Mesenchymal stem cell (in vitro differentiated cells and primary cell): ENCODE measurements around the gene EIF3B.
"Not testable (repeated sequence)": the region's sequence is repeated elsewhere in the genome, so short reads cannot be mapped to it uniquely, and the experiment has no call there.

Experiments
- DNase-seq: peaks from one replicate; pipeline ENCODE4 v3.0.0-alpha.2; 2013
- H2AFZ ChIP-seq: one replicate; pipeline ENCODE4 v1.6.1; 2013; ENCODE audit warnings: low read depth, mild to moderate bottlenecking, control low read depth, inconsistent platforms, low read length, moderate library complexity
- H2AK5ac ChIP-seq: 2 replicates; pipeline ENCODE4 v1.6.1; 2013; ENCODE audit warnings: low read length, moderate library complexity, mild to moderate bottlenecking, inconsistent platforms; ENCODE audit not compliant: severe bottlenecking
- H2BK120ac ChIP-seq: one replicate; pipeline ENCODE4 v1.6.1; 2013; ENCODE audit warnings: low read depth, mild to moderate bottlenecking, inconsistent platforms, low read length, moderate library complexity
- H2BK12ac ChIP-seq, 2 experiments: one replicate each; pipeline ENCODE4 v1.6.1; 2013; ENCODE audit warnings: inconsistent platforms in 2 of 2, low read length in 2 of 2, mild to moderate bottlenecking in 2 of 2, moderate library complexity in 2 of 2, control low read depth in 1 of 2
- H2BK15ac ChIP-seq: one replicate; pipeline ENCODE4 v1.6.1; 2013; ENCODE audit warnings: mild to moderate bottlenecking, low read depth, inconsistent platforms; ENCODE audit not compliant: poor library complexity, severe bottlenecking
- H2BK5ac ChIP-seq: 2 replicates; pipeline ENCODE4 v1.6.1; 2013; ENCODE audit warnings: low read depth, mild to moderate bottlenecking, low read length, control low read depth, inconsistent platforms; ENCODE audit not compliant: poor library complexity, severe bottlenecking
- H3K14ac ChIP-seq, 2 experiments: one replicate each; pipeline ENCODE4 v1.6.1; 2013; ENCODE audit warnings: inconsistent platforms in 2 of 2, low read length in 2 of 2, control low read depth in 1 of 2, mild to moderate bottlenecking in 1 of 2, moderate library complexity in 1 of 2
- H3K18ac ChIP-seq, 2 experiments: one replicate each; pipeline ENCODE4 v1.6.1; 2013; ENCODE audit warnings: inconsistent platforms in 2 of 2, low read length in 2 of 2, control low read depth in 1 of 2, low read depth in 1 of 2, mild to moderate bottlenecking in 1 of 2
- H3K23ac ChIP-seq, 2 experiments: one replicate each; pipeline ENCODE4 v1.6.1; 2013; ENCODE audit warnings: inconsistent platforms in 2 of 2, low read length in 2 of 2, mild to moderate bottlenecking in 2 of 2, moderate library complexity in 2 of 2, control low read depth in 1 of 2
- H3K27ac ChIP-seq: 2 replicates; pipeline ENCODE4 v1.5.1; 2013; ENCODE audit warnings: mild to moderate bottlenecking, moderate library complexity, low read length, control low read depth, inconsistent platforms; ENCODE audit not compliant: poor library complexity, severe bottlenecking
- H3K27me3 ChIP-seq, 2 experiments: 2 replicates each; pipeline versions ENCODE4 v1.6.1 to v1.7.0; 2013; ENCODE audit warnings: low read length in 2 of 2, mild to moderate bottlenecking in 2 of 2, moderate library complexity in 2 of 2, control low read depth in 1 of 2, inconsistent platforms in 1 of 2; ENCODE audit not compliant: control insufficient read depth in 1 of 2, insufficient read depth in 1 of 2
- H3K36me3 ChIP-seq, 2 experiments: 2 replicates each; pipeline versions ENCODE4 v1.6.1 to v1.7.0; 2013; ENCODE audit warnings: low read length in 2 of 2, control low read depth in 1 of 2, inconsistent platforms in 1 of 2, low read depth in 1 of 2, mild to moderate bottlenecking in 1 of 2; ENCODE audit not compliant: insufficient read depth in 2 of 2, control insufficient read depth in 1 of 2
- H3K4ac ChIP-seq, 2 experiments: one replicate each; pipeline ENCODE4 v1.6.1; 2013; ENCODE audit warnings: inconsistent platforms in 2 of 2, low read length in 2 of 2, mild to moderate bottlenecking in 2 of 2, moderate library complexity in 2 of 2, control low read depth in 1 of 2, low read depth in 1 of 2
- H3K4me1 ChIP-seq: 2 replicates; pipeline ENCODE4 v1.6.1; 2013; ENCODE audit warnings: low read depth, low read length, control low read depth; ENCODE audit not compliant: control insufficient read depth, insufficient read depth
- H3K4me2 ChIP-seq: 2 replicates; pipeline ENCODE4 v1.6.1; 2013; ENCODE audit warnings: low read length, mild to moderate bottlenecking, inconsistent platforms; ENCODE audit not compliant: poor library complexity, severe bottlenecking
- H3K4me3 ChIP-seq, 2 experiments: 2 replicates each; pipeline versions ENCODE4 v1.5.1 to v1.7.0; 2013; ENCODE audit warnings: low read length in 2 of 2, mild to moderate bottlenecking in 2 of 2, control low read depth in 1 of 2, low read depth in 1 of 2; ENCODE audit not compliant: insufficient read depth in 1 of 2
- H3K79me1 ChIP-seq: replicated peaks from 2 replicates; pipeline ENCODE4 v1.6.1; 2013; ENCODE audit warnings: mild to moderate bottlenecking, control low read depth, low read length, inconsistent platforms; ENCODE audit not compliant: poor library complexity, severe bottlenecking
- H3K9ac ChIP-seq: 2 replicates; pipeline ENCODE4 v1.7.0; 2013; ENCODE audit warnings: mild to moderate bottlenecking, low read length, moderate library complexity
- H3K9me3 ChIP-seq: 2 replicates; pipeline ENCODE4 v1.7.0; 2013; ENCODE audit warnings: mild to moderate bottlenecking, low read length; ENCODE audit not compliant: control insufficient read depth
- H4K8ac ChIP-seq: one replicate; pipeline ENCODE4 v1.6.1; 2013; ENCODE audit warnings: inconsistent platforms, mild to moderate bottlenecking, low read length, moderate library complexity
- H4K91ac ChIP-seq: one replicate; pipeline ENCODE4 v1.6.1; 2013; ENCODE audit warnings: mild to moderate bottlenecking, low read length, inconsistent platforms
- WGBS: methylation state at CpG from one replicate; pipeline ENCODE4 v1.1.7; 2013; ENCODE audit warnings: mixed read lengths; 5-methylcytosine and 5-hydroxymethylcytosine counted together

The EIF3B gene

DNA sequence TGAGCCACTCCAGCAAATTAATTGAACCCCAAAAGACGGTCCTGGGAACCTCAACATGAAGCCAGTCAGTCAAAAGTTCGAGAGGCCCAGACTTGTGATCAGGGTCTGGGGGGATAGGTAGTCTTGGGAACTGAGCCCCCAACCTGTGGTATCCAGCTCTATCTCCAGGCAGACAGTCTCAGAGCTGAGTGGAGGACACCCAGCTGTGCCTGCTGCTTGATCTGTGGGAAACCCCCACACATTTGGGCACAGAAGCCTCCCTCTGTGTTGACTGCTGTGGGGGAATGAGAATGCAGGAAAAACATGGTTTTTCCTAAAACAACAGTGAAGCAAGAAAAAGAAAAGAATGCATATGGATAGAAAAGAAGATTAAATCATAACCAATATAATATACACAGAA is 24.1 kb upstream of the EIF3B start:
- H4K91ac ChIP-seq: no peak overlapping the region
- H3K27ac ChIP-seq: no peak overlapping the region
- no peak overlapping the region for H3K18ac ChIP-seq
- WGBS: 96% methylated on average over 2 of the region's 2 CpGs
- no peak overlapping the region for H2AK5ac ChIP-seq
- H3K9ac ChIP-seq: no peak overlapping the region
- H3K36me3 ChIP-seq: peaks cover 0 to 2% of the 10 kb centered on the region in 2 experiments
- H2BK12ac ChIP-seq: no peak overlapping the region
- no peak overlapping the region for H2BK120ac ChIP-seq
- H2BK5ac ChIP-seq: no peak overlapping the region
- no peak overlapping the region for H2BK15ac ChIP-seq
- H3K14ac ChIP-seq: no peak overlapping the region
- H3K79me1 ChIP-seq: no peaks in the 10 kb centered on the region
- peaks cover 3% of the 10 kb centered on the region for H3K4me1 ChIP-seq
- no peak overlapping the region for H2AFZ ChIP-seq
- H3K4ac ChIP-seq: no peak overlapping the region
- no peak overlapping the region for H3K4me2 ChIP-seq
- no peak overlapping the region for H4K8ac ChIP-seq
- no peaks in the 10 kb centered on the region for H3K9me3 ChIP-seq
- no peak for DNase-seq
- no peak overlapping the region for H3K4me3 ChIP-seq
- H3K23ac ChIP-seq: no peak overlapping the region
- no peaks in the 10 kb centered on the region for H3K27me3 ChIP-seq

DNA sequence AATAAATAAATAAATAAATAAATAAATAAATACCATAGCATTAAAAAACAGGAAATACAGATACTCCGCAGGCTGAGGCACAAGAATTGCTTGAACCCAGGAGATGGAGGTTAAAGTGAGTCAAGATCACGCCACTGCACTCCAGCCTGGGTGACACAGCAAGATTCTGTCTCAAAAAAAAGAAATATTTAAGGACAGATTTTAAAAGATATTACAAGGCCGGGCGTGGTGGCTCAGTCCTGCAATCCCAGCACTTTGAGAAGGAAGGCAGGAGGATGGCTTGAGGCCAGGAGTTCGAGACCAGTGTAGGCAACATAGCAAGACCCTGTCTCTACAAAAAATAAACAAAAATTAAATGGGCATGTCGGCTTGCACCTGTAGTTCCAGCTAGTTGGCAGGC is 22.9 kb upstream of the EIF3B start:
- no peak overlapping the region for H3K18ac ChIP-seq
- no peaks in the 10 kb centered on the region for H3K27me3 ChIP-seq
- no peaks in the 10 kb centered on the region for H3K9me3 ChIP-seq
- H3K23ac ChIP-seq: no peak overlapping the region
- H3K14ac ChIP-seq: no peak overlapping the region
- no peak overlapping the region for H2BK15ac ChIP-seq
- no peak overlapping the region for H2BK12ac ChIP-seq
- 90% methylated on average over 5 of the region's 6 CpGs for WGBS
- no peak overlapping the region for H2AFZ ChIP-seq
- no peak for DNase-seq
- no peak overlapping the region for H3K4me3 ChIP-seq
- no peaks in the 10 kb centered on the region for H3K79me1 ChIP-seq
- no peak overlapping the region for H3K4ac ChIP-seq
- no peak overlapping the region for H3K9ac ChIP-seq
- H2BK5ac ChIP-seq: no peak overlapping the region
- peaks cover 3% of the 10 kb centered on the region for H3K4me1 ChIP-seq
- H3K27ac ChIP-seq: no peak overlapping the region
- no peak overlapping the region for H2AK5ac ChIP-seq
- no peak overlapping the region for H2BK120ac ChIP-seq
- H4K91ac ChIP-seq: no peak overlapping the region
- no peak overlapping the region for H4K8ac ChIP-seq
- H3K4me2 ChIP-seq: no peak overlapping the region
- peaks cover 0 to 10% of the 10 kb centered on the region in 2 experiments for H3K36me3 ChIP-seq

DNA sequence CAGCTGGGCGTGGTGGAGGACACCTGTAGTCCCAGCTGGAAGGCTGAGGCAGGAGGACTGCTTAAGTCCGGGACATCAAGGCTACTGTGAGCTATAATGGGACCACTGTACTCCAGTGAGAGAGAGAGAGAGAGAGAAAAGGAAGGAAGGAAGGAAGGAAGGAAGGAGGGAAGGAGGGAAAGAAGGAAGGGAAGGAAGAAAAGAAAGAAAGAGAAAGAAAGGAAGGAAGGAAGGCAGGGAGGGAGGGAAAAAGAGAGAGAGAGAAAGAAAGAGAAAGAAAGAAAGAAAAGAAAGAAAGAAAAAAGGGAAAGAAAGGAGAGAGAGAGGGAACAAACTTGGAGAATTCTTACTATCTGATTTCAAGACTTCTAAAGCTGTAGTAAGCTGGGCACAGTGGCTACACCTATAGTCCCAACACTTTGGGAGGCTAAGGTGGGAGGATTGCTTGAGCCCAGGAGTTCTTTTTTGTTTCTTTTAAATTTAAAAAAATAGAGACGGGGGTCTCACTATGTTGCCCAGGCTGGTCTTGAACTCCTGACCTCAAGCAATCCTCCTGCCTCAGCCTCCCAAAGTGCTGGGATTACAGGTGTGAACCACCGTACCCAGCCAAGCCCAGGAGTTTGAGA is 21.9 kb upstream of the EIF3B start:
- not testable (repeated sequence) for H2BK5ac ChIP-seq, H4K8ac ChIP-seq, H3K14ac ChIP-seq, H3K79me1 ChIP-seq, H3K9ac ChIP-seq, H2BK120ac ChIP-seq, H3K27ac ChIP-seq, H4K91ac ChIP-seq, H3K18ac ChIP-seq, H2AFZ ChIP-seq, H2BK15ac ChIP-seq, H3K27me3 ChIP-seq, DNase-seq, H3K4me1 ChIP-seq, H3K9me3 ChIP-seq, H3K4me2 ChIP-seq, H3K4ac ChIP-seq, H3K4me3 ChIP-seq, H2BK12ac ChIP-seq, H3K23ac ChIP-seq, H2AK5ac ChIP-seq
- 97% methylated on average over 4 of the region's 4 CpGs for WGBS
- H3K36me3 ChIP-seq: peaks cover 0 to 16% of the 10 kb centered on the region in 2 experiments

DNA sequence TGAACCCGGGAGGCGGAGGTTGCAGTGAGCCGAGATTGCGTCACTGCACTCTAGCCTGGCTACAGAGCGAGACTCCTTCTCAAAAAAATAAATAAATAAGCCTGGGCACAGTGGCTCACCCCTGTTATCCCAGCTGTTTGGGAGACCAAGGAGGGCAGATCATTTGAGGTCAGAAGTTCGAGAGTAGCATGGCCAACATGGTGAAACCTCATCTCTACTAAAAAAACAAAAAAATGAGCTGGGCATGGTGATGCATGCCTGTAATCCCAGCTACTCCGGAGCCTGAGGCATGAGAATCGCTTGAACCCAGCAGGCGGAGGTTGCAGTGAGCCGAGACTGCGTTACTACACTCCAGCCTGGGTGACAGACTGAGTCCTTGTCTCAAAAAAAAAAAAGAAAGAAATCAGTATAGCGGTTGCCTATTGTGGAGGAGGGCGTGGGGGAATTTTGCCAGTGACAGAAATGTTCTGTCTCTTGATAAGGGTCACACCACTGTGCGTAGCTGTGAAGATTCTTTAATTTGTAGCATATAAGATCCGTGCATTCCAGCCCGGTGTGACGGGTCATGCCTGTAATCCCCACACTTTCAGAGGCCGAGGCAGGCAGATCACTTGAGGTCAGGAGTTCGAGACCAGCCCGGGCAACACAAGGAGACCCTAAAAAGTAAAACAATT is 17.9 kb upstream of the EIF3B start:
- Histone ChIP-seq H3K9ac (no peak overlapping the region), H2BK5ac (no peak overlapping the region), H3K14ac (no peak overlapping the region), H3K9me3 (no peaks in the 10 kb centered on the region), H3K4me3 (no peak overlapping the region), H3K27me3 (no peaks in the 10 kb centered on the region), H3K4ac (no peak overlapping the region), H2AFZ (no peak overlapping the region), H3K18ac (no peak overlapping the region), H2BK120ac (no peak overlapping the region), H3K27ac (no peak overlapping the region), H3K4me2 (no peak overlapping the region), H2AK5ac (no peak overlapping the region), H4K8ac (no peak overlapping the region), H3K23ac (no peak overlapping the region), H3K79me1 (peaks cover 6% of the 10 kb centered on the region), H3K36me3 (peaks cover 0 to 16% of the 10 kb centered on the region in 2 experiments), H2BK15ac (no peak overlapping the region), H3K4me1 (no peaks in the 10 kb centered on the region), H2BK12ac (no peak overlapping the region), H4K91ac (no peak overlapping the region)
- WGBS: 97% methylated on average over 19 of the region's 20 CpGs
- DNase-seq: no peak
